Stomach smooth muscle (tissue), 2 donors: ENCODE data around the gene UGT1A3.
"Not testable (repeated sequence)": the region's sequence is repeated elsewhere in the genome, so short reads cannot be mapped to it uniquely, and the experiment has no call there.

Experiments
- H3K27ac ChIP-seq: one replicate; pipeline ENCODE4 v1.7.0; 2013; ENCODE audit warnings: mild to moderate bottlenecking, low read length, inconsistent platforms
- H3K27me3 ChIP-seq, 2 donors: one replicate each; pipeline ENCODE4 v1.7.0; 2013; ENCODE audit warnings: low read length in 2 of 2; ENCODE audit not compliant: insufficient read depth in 2 of 2, control insufficient read depth in 1 of 2
- H3K36me3 ChIP-seq, 2 donors: one replicate each; pipeline ENCODE4 v1.7.0; 2013; ENCODE audit warnings: low read length in 2 of 2; ENCODE audit not compliant: control insufficient read depth in 2 of 2, insufficient read depth in 2 of 2
- H3K4me1 ChIP-seq: one replicate; pipeline ENCODE4 v1.7.0; 2013; ENCODE audit warnings: low read length; ENCODE audit not compliant: control insufficient read depth, insufficient read depth
- H3K4me3 ChIP-seq, 2 donors: one replicate each; pipeline ENCODE4 v1.7.0; 2013; ENCODE audit warnings: low read length in 2 of 2
- H3K9ac ChIP-seq, 2 donors: one replicate each; pipeline ENCODE4 v1.7.0; 2013; ENCODE audit warnings: low read length in 2 of 2, mild to moderate bottlenecking in 1 of 2
- H3K9me3 ChIP-seq, 2 donors: one replicate each; pipeline ENCODE4 v1.7.0; 2013; ENCODE audit warnings: low read length in 2 of 2; ENCODE audit not compliant: control insufficient read depth in 2 of 2
- donor health status: healthy.
- donor health status: Pancreatic carcinoma.

The UGT1A3 gene

GRCh38 chr2:233745073-233745755, 16.4 kb downstream of the UGT1A3 start:
- Histone ChIP-seq H3K4me3 (no peak overlapping the region), H3K4me1 (no peaks in the 10 kb centered on the region), H3K36me3 (no peaks in the 10 kb centered on the region), H3K27ac (no peak overlapping the region), H3K27me3 (no peaks in the 10 kb centered on the region), H3K9ac (no peak overlapping the region), H3K9me3 (no peaks in the 10 kb centered on the region)

- H3K9me3 ChIP-seq, H3K4me1 ChIP-seq, H3K9ac ChIP-seq, H3K27me3 ChIP-seq, H3K27ac ChIP-seq, H3K4me3 ChIP-seq, H3K36me3 ChIP-seq: not testable (repeated sequence)
Measured at GRCh38 chr2:233745838-233746237, 17.0 kb downstream of the UGT1A3 start.

- H3K4me3 ChIP-seq: no peak overlapping the region
- no peak overlapping the region for H3K9ac ChIP-seq
- H3K36me3 ChIP-seq: no peaks in the 10 kb centered on the region
- H3K27ac ChIP-seq: no peak overlapping the region
- no peaks in the 10 kb centered on the region for H3K9me3 ChIP-seq
- no peaks in the 10 kb centered on the region for H3K4me1 ChIP-seq
- H3K27me3 ChIP-seq: no peaks in the 10 kb centered on the region
Measured at GRCh38 chr2:233746475-233747282, 17.8 kb downstream of the UGT1A3 start.

GRCh38 chr2:233747283-233747544, 18.4 kb downstream of the UGT1A3 start:
- H3K36me3 ChIP-seq: no peaks in the 10 kb centered on the region
- H3K27me3 ChIP-seq: no peaks in the 10 kb centered on the region
- H3K27ac ChIP-seq: no peak overlapping the region
- no peaks in the 10 kb centered on the region for H3K9me3 ChIP-seq
- H3K4me1 ChIP-seq: no peaks in the 10 kb centered on the region
- H3K4me3 ChIP-seq: no peak overlapping the region
- no peak overlapping the region for H3K9ac ChIP-seq

- not testable (repeated sequence) for H3K9ac ChIP-seq, H3K27ac ChIP-seq, H3K9me3 ChIP-seq, H3K36me3 ChIP-seq, H3K27me3 ChIP-seq, H3K4me1 ChIP-seq, H3K4me3 ChIP-seq
Measured at GRCh38 chr2:233750689-233751088, 21.8 kb downstream of the UGT1A3 start.

- H3K9ac ChIP-seq, H3K9me3 ChIP-seq, H3K27me3 ChIP-seq, H3K36me3 ChIP-seq, H3K4me1 ChIP-seq, H3K27ac ChIP-seq, H3K4me3 ChIP-seq: not testable (repeated sequence)
Measured at GRCh38 chr2:233751212-233752009, 22.6 kb downstream of the UGT1A3 start.

GRCh38 chr2:233754872-233755611, 26.2 kb downstream of the UGT1A3 start:
- H3K4me1 ChIP-seq: no peaks in the 10 kb centered on the region
- no peaks in the 10 kb centered on the region for H3K27me3 ChIP-seq
- no peak overlapping the region for H3K27ac ChIP-seq
- no peaks in the 10 kb centered on the region for H3K36me3 ChIP-seq
- no peak overlapping the region for H3K9ac ChIP-seq
- H3K4me3 ChIP-seq: no peak overlapping the region
- H3K9me3 ChIP-seq: no peaks in the 10 kb centered on the region

GRCh38 chr2:233756429-233757081, 27.7 kb downstream of the UGT1A3 start:
- no peaks in the 10 kb centered on the region for H3K4me1 ChIP-seq
- no peak overlapping the region for H3K4me3 ChIP-seq
- no peak overlapping the region for H3K27ac ChIP-seq
- no peak overlapping the region for H3K9ac ChIP-seq
- no peaks in the 10 kb centered on the region for H3K9me3 ChIP-seq
- no peaks in the 10 kb centered on the region for H3K36me3 ChIP-seq
- H3K27me3 ChIP-seq: no peaks in the 10 kb centered on the region

GRCh38 chr2:233758141-233758540, 29.3 kb downstream of the UGT1A3 start:
- H3K27me3 ChIP-seq: no peaks in the 10 kb centered on the region
- H3K9me3 ChIP-seq: no peaks in the 10 kb centered on the region
- no peak overlapping the region for H3K4me3 ChIP-seq
- H3K4me1 ChIP-seq: no peaks in the 10 kb centered on the region
- H3K36me3 ChIP-seq: no peaks in the 10 kb centered on the region
- no peak overlapping the region for H3K27ac ChIP-seq
- no peak overlapping the region for H3K9ac ChIP-seq

GRCh38 chr2:233758849-233759248, 30.0 kb downstream of the UGT1A3 start:
- no peaks in the 10 kb centered on the region for H3K36me3 ChIP-seq
- no peak overlapping the region for H3K27ac ChIP-seq
- no peaks in the 10 kb centered on the region for H3K4me1 ChIP-seq
- no peaks in the 10 kb centered on the region for H3K27me3 ChIP-seq
- no peaks in the 10 kb centered on the region for H3K9me3 ChIP-seq
- no peak overlapping the region for H3K4me3 ChIP-seq
- H3K9ac ChIP-seq: no peak overlapping the region
